GM19328 (cell line): ENCODE measurements around the gene EXOSC1.
A peak's percentile ranks its signal among the peaks of the same experiment; 100 is the strongest.
"Not testable (repeated sequence)": the region's sequence is repeated elsewhere in the genome, so short reads cannot be mapped to it uniquely, and the experiment has no call there.

ENCODE experiments used
- ATAC-seq: cut with Tn5 transposase; IDR thresholded peaks from one replicate; pipeline ENCODE4 v1.9.1; 2021; ENCODE audit warnings: mild to moderate bottlenecking, moderate library complexity; ENCODE audit not compliant: unreplicated experiment

The EXOSC1 gene

GRCh38 chr10:97445722-97446639 is at the start of gene EXOSC1, which contains the start of gene ZDHHC16:
EXOSC1 (minus strand) TSS chr10:97446006; CDS start chr10:97445985, 21 bp downstream.
ZDHHC16 (plus strand) TSS chr10:97446175; CDS start chr10:97451676, 5,501 bp downstream.
- peak; percentile 95 for ATAC-seq

GRCh38 chr10:97494863-97495506 is 49.2 kb upstream of the EXOSC1 start:
- no peak for ATAC-seq

DNA sequence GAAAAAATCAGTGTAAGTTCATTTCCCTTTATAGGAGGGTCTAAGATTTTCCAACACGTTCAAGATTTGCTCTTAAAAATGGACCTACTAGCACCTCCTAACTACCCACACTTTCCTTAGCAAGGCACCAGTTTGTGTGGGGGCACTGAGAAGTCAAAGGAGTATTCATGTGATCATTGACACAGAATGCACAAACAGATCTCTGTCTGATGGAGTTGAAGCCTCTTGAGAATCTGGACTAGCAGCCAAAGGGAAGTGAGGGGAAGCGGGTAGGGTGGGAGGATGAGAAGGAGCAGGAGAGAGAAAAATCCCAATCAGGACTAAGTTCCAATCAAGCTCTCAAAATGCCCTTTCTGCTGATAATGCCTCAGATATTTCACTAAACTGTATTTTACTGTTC is 48.3 kb upstream of the EXOSC1 start:
- no peak for ATAC-seq

- ATAC-seq, result no peak
Measured at GRCh38 chr10:97490592-97490991, 44.8 kb upstream of the EXOSC1 start.

- ATAC-seq, result no peak
Measured at GRCh38 chr10:97485647-97486281, 40.0 kb upstream of the EXOSC1 start.

GRCh38 chr10:97483921-97484320 is 38.1 kb upstream of the EXOSC1 start:
- no peak for ATAC-seq

DNA sequence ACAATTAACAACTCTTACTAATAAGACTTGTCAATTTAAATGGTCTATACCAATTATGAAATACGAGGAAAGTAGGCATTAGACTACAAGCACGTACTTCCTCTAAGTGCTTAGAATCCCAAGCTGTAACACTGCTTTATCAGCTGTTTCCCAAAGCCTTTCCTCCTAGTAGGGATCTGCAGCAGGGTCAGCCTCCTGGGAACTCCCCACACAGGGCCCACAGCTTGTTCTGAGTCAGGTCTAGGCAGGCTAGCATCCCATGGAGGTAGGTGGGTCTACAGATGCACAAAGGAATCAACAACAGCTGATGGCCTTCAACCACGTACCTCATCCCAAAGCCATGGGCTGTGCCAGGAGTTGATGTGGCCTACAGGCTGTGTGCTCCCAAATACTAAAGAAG is 37.7 kb upstream of the EXOSC1 start:
- no peak for ATAC-seq

- ATAC-seq, result no peak
Measured at GRCh38 chr10:97482381-97482780, 36.6 kb upstream of the EXOSC1 start.

DNA sequence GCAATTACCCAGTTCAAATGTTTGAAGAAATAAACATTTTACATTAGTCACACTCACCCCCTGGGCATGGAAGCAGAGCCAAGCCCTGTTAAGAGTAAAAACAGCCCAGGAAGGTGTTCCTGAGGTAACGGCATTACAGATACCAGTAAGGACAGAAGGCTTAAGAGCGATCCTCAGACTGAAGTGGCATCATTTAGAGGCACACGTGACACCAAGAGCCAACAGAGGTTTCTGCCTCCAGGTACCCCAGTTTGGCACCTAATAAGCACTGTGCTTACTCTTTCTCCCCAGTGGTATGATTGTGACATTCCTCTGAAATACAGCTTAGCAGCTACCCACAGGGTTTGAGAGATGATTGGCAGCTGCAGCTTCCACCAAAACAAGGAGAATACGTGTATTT is 35.3 kb upstream of the EXOSC1 start:
- no peak for ATAC-seq

GRCh38 chr10:97479939-97480338 is 34.1 kb upstream of the EXOSC1 start:
- no peak for ATAC-seq

DNA sequence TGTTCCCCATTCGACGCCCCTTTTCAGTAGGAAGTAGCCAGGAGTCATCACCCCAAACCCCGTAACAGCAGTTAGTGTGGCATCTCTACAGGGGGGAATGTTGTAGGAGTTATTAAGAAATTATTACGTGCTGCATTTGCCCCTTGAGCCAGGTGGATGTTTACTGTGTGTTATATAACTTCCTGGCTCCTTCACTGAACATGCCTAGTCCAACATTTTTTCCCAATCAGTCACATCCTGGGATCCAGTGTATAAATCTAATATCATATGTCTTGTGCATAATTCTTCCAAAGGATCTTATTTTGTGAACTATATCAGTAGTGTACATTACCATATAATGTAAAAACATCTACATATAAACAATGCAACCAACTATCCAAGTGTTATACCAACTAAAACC is 33.6 kb upstream of the EXOSC1 start:
- not testable (repeated sequence) for ATAC-seq

- ATAC-seq, result no peak
Measured at GRCh38 chr10:97475936-97476594, 30.3 kb upstream of the EXOSC1 start.

DNA sequence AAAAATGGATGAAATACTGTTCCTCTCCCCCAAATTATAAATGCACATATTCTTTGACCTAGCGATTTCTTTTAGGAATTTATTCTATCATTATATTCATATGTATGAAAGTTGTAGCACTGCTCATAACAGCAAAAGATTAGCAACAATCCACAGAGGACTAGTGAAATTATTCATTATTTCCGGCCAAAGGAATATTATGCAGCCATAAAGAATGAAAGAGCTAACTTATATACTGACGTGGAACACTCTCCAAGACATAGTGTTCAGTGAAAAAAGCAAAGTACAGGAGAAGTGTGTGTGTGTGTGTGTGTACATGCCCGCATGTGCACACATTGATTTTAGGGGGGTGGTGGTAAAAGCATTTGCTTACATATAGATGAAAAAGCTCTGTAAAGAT is 29.1 kb upstream of the EXOSC1 start:
- ATAC-seq, result no peak

DNA sequence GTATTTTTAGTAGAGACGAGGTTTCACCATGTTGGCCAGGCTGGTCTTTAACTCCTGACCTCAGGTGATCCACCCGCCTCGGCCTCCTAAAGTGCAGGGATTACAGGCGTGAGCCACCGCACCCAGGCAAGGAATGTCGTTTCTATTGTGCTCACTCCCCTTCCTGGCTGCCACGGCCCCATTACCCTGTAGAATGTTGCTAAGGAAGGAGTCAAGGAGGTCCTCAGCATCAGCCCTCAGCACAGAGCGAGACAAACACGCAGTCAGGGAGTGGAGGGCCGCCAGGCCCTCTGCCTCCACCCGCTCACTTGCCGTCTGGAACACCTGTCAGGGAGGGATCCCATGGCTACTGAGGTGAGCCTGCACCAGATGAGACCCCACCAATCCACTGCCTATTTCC is 23.0 kb upstream of the EXOSC1 start:
- ATAC-seq, result not testable (repeated sequence)

- ATAC-seq, result peak; percentile 58
Measured at GRCh38 chr10:97468162-97468561, 22.4 kb upstream of the EXOSC1 start.

- no peak for ATAC-seq
Measured at GRCh38 chr10:97466755-97467154, 20.9 kb upstream of the EXOSC1 start.

DNA sequence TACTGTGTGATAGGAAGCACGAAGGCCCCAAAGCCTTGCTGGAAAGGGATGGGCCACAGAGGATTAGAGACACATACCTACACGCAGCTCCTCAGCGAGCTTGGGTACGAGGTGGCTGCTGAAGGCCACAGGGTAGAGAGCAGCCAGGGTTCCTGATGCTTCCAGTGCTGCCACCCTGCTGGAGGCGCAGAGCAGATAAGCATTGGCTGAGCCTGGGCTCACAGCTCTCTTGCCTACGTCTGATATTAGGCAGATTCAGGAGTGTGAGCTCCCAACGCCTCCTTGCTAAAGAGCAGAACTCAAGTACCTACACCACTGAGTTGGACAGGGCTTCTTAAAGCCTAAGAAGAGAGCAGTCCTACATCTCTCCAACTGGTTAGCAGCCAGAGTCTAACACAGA is 20.2 kb upstream of the EXOSC1 start:
- ATAC-seq, result no peak

DNA sequence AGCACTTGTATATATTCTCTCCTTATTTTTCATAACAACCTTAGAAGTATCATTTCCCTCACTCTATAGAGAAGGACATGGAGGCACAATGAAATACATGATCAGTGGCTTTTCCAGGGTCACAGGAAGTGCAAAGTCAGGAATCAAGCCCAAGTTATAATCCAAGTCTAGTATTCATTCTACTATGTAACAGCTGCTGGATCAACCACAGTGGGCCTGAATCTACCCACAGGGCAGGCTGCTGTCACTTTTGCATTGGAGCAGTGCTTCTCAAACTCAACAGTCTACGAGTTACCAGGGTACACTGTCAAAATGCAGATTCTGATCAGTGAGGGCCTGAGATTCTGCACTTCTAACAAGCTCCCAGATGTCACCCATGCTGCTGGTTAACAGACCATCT is 18.4 kb upstream of the EXOSC1 start:
- no peak for ATAC-seq

GRCh38 chr10:97463363-97464132 is 17.7 kb upstream of the EXOSC1 start:
- ATAC-seq, result no peak

DNA sequence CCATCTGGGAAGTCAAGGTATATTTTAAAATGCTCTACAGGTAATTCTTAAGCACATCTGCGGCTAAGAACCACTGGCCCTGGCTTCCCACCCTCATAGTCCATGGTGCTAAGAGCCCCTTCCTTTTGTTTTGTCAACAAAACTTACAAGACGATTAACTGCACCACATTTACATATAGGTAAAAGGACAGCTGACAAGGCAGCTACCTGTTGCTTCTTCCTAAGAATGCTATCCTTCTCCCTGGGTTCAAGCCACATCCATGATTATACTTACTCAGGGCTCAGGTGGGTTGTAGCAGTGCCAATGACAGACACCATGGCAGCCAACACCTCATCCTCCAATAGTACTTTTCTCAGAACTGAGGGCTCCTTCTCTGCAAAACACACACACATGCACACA is 16.5 kb upstream of the EXOSC1 start:
- ATAC-seq, result no peak
